Measurements from ENCODE around the gene VMO1. TPM values are rescaled to one million over a fixed set of nuclear protein-coding genes. Genes with fewer than 3 reads are reported as not detected.
A peak's percentile ranks its signal among the peaks of the same experiment; 100 is the strongest.

VMO1 gene
- total RNA-seq, 1 donor from 2014 or later, result 0.75 TPM

DNA sequence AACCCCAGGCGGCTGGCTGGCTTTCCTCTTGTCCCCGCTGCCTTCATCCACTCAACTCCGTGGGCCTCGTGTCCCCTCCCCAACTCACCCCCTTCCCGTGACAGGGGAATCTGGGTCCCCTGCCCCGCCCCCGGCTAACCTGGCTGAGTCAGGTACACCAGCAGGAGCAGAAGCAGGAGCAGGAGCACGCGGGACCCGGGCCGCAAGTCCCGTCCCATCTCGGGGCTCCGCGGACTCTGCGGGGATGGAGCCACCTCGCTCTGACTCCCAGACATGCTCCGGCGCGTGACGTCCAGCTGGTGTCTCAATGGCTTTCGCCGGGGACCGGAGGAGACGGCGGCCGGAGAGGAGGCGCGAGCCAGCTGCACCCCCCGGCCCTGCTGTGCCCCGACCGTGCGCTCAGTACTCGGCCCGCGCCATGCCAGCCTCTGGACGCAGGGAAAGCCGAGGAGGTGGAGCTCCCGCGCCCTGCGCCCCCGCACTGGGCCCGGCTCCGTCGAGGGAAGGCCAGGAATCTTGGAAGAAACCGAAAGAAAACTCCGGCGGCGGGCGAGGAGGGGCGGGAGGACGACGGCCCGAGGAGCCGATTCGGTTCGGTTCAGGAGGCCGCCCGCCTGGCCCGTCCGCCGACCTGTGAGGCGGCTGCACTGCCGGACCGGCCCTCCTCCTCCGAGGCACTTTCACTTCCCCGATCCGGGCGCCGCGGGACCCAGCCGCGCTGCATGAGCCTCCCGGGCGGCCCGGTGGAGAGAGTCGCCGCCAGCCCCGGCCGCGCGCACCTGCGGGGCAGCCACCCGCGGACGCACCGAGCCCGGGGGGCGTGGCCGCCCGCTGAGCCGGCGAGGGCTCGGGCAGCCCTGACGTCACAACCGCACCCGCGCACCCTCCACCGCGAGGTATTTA lies 46.8 kb downstream of the VMO1 start, which contains the start of the genes CXCL16 and ZMYND15:
CXCL16 (minus strand) TSS at position 807 of the 903 bp plus-strand sequence; CDS start at position 218, 589 bp downstream.
ZMYND15 (plus strand) TSS at position 712 of the 903 bp plus-strand sequence. CDS start 716 bp downstream, outside the sequence.
- Histone ChIP-seq H3K27me3 (ENCODE audit: insufficient read depth, low read length) (peaks cover 32% of the 10 kb centered on the region), H3K79me2 (ENCODE audit: insufficient read depth, low read length) (no peaks in the 10 kb centered on the region), H3K9me3 (ENCODE audit: insufficient read depth, low read depth, low read length) (no peaks in the 10 kb centered on the region), H3K4me1 (ENCODE audit: insufficient read depth, low read length) (peaks cover 12% of the 10 kb centered on the region), H3K4me3 (ENCODE audit: insufficient read depth, low read depth, low read length) (peak within 1 kb of the TSS; percentile 63), H4K20me1 (ENCODE audit: insufficient read depth, low read length) (no peaks in the 10 kb centered on the region), H3K27ac (ENCODE audit: low read depth, low read length) (no peak within 1 kb of the TSS), H2AFZ (ENCODE audit: low read depth, low read length) (peak within 1 kb of the TSS; percentile 92), H3K9ac (ENCODE audit: low read length) (peak within 1 kb of the TSS; percentile 63), H3K4me2 (ENCODE audit: low read length) (peak within 1 kb of the TSS; percentile 93), H3K36me3 (ENCODE audit: insufficient read depth, low read length) (no peaks in the 10 kb centered on the region)
- Mint-ChIP-seq H3K27ac (ENCODE audit: unreplicated experiment) (peak within 1 kb of the TSS; percentile 19), H3K4me1 (ENCODE audit: low read depth, unreplicated experiment) (no peaks in the 10 kb centered on the region), H3K36me3 (ENCODE audit: low read depth, unreplicated experiment) (peaks cover 9% of the 10 kb centered on the region), H3K27me3 (ENCODE audit: low read depth, unreplicated experiment) (peaks cover 52% of the 10 kb centered on the region), H3K4me3 (ENCODE audit: unreplicated experiment) (peak within 1 kb of the TSS; percentile 85), H3K9me3 (ENCODE audit: unreplicated experiment) (no peaks in the 10 kb centered on the region)
- peak; percentile 64 for TF ChIP-seq EZH2 (IDR thresholded peaks at IDR 0.05; ENCODE audit: insufficient read depth, low read length)
- TF ChIP-seq, protein P1, sequence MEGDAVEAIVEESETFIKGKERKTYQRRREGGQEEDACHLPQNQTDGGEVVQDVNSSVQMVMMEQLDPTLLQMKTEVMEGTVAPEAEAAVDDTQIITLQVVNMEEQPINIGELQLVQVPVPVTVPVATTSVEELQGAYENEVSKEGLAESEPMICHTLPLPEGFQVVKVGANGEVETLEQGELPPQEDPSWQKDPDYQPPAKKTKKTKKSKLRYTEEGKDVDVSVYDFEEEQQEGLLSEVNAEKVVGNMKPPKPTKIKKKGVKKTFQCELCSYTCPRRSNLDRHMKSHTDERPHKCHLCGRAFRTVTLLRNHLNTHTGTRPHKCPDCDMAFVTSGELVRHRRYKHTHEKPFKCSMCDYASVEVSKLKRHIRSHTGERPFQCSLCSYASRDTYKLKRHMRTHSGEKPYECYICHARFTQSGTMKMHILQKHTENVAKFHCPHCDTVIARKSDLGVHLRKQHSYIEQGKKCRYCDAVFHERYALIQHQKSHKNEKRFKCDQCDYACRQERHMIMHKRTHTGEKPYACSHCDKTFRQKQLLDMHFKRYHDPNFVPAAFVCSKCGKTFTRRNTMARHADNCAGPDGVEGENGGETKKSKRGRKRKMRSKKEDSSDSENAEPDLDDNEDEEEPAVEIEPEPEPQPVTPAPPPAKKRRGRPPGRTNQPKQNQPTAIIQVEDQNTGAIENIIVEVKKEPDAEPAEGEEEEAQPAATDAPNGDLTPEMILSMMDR (IDR thresholded peaks at IDR 0.05; ENCODE audit: insufficient read depth, low read depth, low read length), result no peak
- no peak for FAIRE-seq
- DNase-seq (ENCODE audit: low read depth), result peak; percentile 23

DNA sequence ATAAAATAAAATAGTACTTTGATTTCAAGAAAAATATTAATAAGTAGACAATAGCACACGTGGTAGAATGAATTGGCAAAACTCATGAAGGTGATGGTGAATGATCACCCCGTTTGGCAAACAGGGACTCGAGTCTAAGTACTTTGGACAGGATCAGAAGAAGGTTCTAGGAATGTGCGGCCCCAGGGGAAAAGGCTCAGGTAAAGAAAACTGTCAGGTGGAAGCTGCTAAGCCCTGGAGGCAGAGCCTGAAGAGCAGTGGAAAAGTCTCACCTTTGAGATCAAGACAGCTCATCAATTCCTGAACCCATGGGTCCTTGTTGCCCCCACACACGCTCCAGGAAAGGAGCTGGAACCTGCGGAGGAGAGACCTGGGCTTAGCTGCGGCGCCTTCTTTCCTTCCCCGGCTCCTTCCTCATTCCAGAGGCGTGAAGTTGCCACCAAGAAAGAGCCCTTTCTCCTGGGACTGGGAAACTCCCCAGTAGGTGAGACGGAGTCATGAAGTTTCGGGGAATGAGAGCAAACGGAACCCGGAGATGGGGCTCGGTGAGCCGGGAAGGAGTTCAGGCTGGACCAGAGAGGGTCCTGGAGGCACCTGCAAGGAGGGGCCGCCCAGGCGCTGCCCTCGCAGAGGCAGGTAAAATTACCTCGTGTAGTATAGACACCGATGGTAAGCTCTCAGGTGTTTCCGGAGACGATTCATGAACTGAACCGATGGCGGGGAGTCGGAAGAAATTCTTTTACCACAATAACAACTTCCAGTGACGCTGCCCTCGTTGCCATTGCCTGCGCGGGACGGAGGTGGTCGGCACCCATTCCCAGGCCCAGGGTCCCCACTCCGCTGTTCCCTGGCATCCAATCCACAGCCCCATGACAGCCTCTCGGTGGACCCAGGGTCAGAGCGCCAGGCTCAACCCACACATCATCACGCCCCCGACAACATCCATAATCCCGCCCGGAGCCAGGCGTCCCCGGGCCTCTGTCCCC lies 47.7 kb downstream of the VMO1 start:
- H3K9me3 Mint-ChIP-seq (ENCODE audit: unreplicated experiment), result no peaks in the 10 kb centered on the region
- H3K27me3 ChIP-seq (ENCODE audit: insufficient read depth, low read length), result peaks cover 31% of the 10 kb centered on the region
- TF ChIP-seq, protein P1 (IDR thresholded peaks at IDR 0.05; ENCODE audit: insufficient read depth, low read depth, low read length), result no peak
- peak; percentile 89 for TF ChIP-seq EZH2 (IDR thresholded peaks at IDR 0.05; ENCODE audit: insufficient read depth, low read length)
- no peaks in the 10 kb centered on the region for H4K20me1 ChIP-seq (ENCODE audit: insufficient read depth, low read length)
- H3K36me3 Mint-ChIP-seq (ENCODE audit: low read depth, unreplicated experiment), result peaks cover 9% of the 10 kb centered on the region
- DNase-seq (ENCODE audit: low read depth) (no peak), FAIRE-seq (no peak)
- peak overlapping the region; percentile 63 for H3K4me3 ChIP-seq (ENCODE audit: insufficient read depth, low read depth, low read length)
- H3K4me2 ChIP-seq (ENCODE audit: low read length), result peak overlapping the region; percentile 93
- no peaks in the 10 kb centered on the region for H3K79me2 ChIP-seq (ENCODE audit: insufficient read depth, low read length)
- H3K9me3 ChIP-seq (ENCODE audit: insufficient read depth, low read depth, low read length), result no peaks in the 10 kb centered on the region
- peak overlapping the region; percentile 78 for H3K4me3 Mint-ChIP-seq (ENCODE audit: unreplicated experiment)
- no peaks in the 10 kb centered on the region for H3K4me1 Mint-ChIP-seq (ENCODE audit: low read depth, unreplicated experiment)
- peak overlapping the region; percentile 63 for H3K9ac ChIP-seq (ENCODE audit: low read length)
- no peak overlapping the region for H3K27ac ChIP-seq (ENCODE audit: low read depth, low read length)
- no peak overlapping the region for H3K27ac Mint-ChIP-seq (ENCODE audit: unreplicated experiment)
- no peaks in the 10 kb centered on the region for H3K36me3 ChIP-seq (ENCODE audit: insufficient read depth, low read length)
- H3K27me3 Mint-ChIP-seq (ENCODE audit: low read depth, unreplicated experiment), result peaks cover 45% of the 10 kb centered on the region
- peaks cover 12% of the 10 kb centered on the region for H3K4me1 ChIP-seq (ENCODE audit: insufficient read depth, low read length)
- H2AFZ ChIP-seq (ENCODE audit: low read depth, low read length), result peak overlapping the region; percentile 92
